NCI-H1417 (cell line): ENCODE data around the gene AGBL4.
A peak's percentile ranks its signal among the peaks of the same experiment; 100 is the strongest.

Experiments used
- DNase-seq, 3 experiments: peaks; one replicate each; lab custom pipeline; 2025; lab: John Stamatoyannopoulos, UW

The AGBL4 gene

GRCh38 chr1:48767975-48768510 is 1255.7 kb downstream of the AGBL4 start:
- no peak for DNase-seq

GRCh38 chr1:48765335-48765734 is 1258.4 kb downstream of the AGBL4 start:
- no peak for DNase-seq

- no peak for DNase-seq
These were observed 1261.8 kb downstream of the AGBL4 start for GRCh38 chr1:48761986-48762385.

- no peak for DNase-seq
These were observed 1262.3 kb downstream of the AGBL4 start for GRCh38 chr1:48761411-48761810.

GRCh38 chr1:48760857-48761256 is 1262.9 kb downstream of the AGBL4 start:
- no peak for DNase-seq

- no peak for DNase-seq
These were observed 1264.8 kb downstream of the AGBL4 start for GRCh38 chr1:48758976-48759375.

- DNase-seq: no peak
These were observed 1266.4 kb downstream of the AGBL4 start for GRCh38 chr1:48757363-48757762.

GRCh38 chr1:48756683-48757316 is 1267.0 kb downstream of the AGBL4 start:
- DNase-seq: no peak

GRCh38 chr1:48753293-48753692 is 1270.5 kb downstream of the AGBL4 start:
- no peak for DNase-seq

- no peak for DNase-seq
These were observed 1273.6 kb downstream of the AGBL4 start for GRCh38 chr1:48750109-48750508.

GRCh38 chr1:48749068-48749467 is 1274.7 kb downstream of the AGBL4 start:
- DNase-seq: no peak

- peak in 2 of 3 experiments; percentile 23 to 70 for DNase-seq
These were observed 1276.8 kb downstream of the AGBL4 start for GRCh38 chr1:48746906-48747305.

- DNase-seq: peak in 2 of 3 experiments; percentile 26 to 64
These were observed 1279.7 kb downstream of the AGBL4 start for GRCh38 chr1:48744032-48744431.

- DNase-seq: peak in 1 of 3 experiments; percentile 28
These were observed 1280.3 kb downstream of the AGBL4 start for GRCh38 chr1:48743480-48743879.

GRCh38 chr1:48741380-48741779 is 1282.4 kb downstream of the AGBL4 start:
- DNase-seq: no peak

- no peak for DNase-seq
These were observed 1283.1 kb downstream of the AGBL4 start for GRCh38 chr1:48740621-48741020.

GRCh38 chr1:48739091-48739490 is 1284.7 kb downstream of the AGBL4 start:
- no peak for DNase-seq

GRCh38 chr1:48738356-48738755 is 1285.4 kb downstream of the AGBL4 start:
- no peak for DNase-seq

- no peak for DNase-seq
These were observed 1288.0 kb downstream of the AGBL4 start for GRCh38 chr1:48735796-48736195.

GRCh38 chr1:48730164-48730910 is 1293.4 kb downstream of the AGBL4 start:
- no peak for DNase-seq

GRCh38 chr1:48728584-48728983 is 1295.2 kb downstream of the AGBL4 start:
- peak in 1 of 3 experiments; percentile 29 for DNase-seq

GRCh38 chr1:48726557-48727215 is 1297.1 kb downstream of the AGBL4 start:
- no peak for DNase-seq

GRCh38 chr1:48726139-48726538 is 1297.6 kb downstream of the AGBL4 start:
- no peak for DNase-seq
